GM18858 (cell line): ENCODE data around the gene AP3B1.

Experiments used
- ATAC-seq: cut with Tn5 transposase; IDR thresholded peaks from one replicate; pipeline ENCODE4 v1.9.1; 2021; ENCODE audit not compliant: unreplicated experiment

The AP3B1 gene

DNA sequence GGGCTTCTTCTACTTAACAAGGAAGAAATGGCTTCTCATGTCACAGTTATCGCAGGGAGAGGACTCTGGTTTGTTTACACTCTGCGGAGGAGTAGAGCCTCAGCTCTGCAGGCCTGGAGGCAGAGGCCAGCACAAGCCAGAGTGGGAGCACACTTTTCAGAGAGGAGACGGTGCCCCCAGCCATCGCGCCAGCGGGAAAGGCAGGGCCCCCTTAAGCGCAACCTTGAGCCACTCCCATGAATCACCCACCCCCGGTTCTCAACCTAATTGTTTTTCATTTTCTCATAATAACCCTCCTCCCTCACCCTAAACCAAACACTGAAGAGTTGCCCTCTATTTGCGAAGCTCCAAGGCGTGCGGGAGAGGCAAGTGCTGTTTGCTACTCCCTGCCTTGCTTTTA is 309.9 kb downstream of the AP3B1 start:
- no peak for ATAC-seq

DNA sequence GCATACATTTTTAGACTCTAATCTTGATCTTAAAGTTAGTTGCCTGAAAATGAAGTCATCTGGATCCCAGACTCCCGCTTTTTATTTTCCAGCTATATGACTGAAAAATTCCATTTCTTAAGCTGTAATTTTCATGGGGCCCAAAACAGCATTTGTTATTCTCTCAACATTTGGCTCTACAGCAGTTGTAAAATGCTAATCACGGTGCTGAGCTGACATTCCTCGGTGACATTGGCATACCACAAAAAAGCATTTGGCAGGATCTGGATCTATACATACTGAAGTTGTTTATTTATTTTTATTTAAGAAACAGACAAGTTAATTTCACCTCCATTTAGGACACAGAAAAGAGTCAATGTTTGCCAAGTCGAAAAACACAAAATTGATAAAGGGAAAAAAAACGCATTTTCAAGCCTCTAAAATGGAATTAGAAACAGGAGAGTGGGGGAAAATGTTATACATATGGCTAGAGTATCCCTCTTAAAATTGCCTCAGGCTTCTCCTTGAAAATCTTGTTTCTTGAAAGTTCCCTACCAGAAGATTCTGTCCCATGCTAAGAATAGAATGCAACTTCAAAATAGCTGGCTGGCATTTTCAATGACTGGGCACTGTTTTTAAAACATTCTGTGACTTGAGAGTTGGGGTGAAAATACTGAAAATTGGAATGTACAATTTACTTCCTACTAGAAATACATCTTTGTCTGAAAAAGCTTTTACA is 310.9 kb downstream of the AP3B1 start:
- no peak for ATAC-seq

DNA sequence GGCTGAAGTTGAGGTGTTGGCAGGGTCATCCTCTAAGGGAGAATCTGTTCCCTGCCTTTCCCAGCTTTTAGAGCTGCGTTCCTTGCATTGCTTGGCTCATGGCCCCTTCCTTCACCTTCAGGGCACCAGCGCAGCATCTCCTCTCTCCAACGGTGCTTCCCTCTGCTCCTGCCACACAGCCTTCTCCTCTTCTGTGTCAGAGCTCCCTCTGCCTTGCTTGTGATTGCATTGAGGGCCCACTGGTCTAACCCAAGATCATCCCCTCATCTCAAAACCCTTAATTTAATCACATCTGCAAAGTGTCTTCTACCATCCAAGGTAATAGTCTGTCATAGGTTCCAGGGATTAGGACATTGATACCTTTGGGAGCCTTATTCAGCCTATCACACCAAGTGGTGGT is 312.7 kb downstream of the AP3B1 start:
- ATAC-seq = no peak

DNA sequence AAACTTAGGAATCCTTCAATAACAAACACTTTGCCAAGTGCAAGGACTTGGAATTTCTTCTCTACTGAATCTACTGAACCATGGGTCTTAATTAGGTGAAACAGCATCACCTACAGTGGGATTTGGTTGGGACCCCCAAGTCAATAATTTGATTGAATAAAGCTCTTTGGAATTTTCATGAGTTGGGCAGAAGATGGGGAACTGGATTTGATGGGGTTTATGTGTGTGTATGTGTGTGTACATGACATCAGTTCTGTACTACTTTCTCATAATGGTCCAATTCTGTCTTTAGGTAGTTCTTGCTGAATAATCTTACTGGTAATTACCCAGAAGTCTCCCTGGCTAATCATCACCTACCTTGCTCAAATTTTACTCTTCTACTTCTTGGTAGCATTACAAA is 319.9 kb downstream of the AP3B1 start:
- ATAC-seq = no peak

DNA sequence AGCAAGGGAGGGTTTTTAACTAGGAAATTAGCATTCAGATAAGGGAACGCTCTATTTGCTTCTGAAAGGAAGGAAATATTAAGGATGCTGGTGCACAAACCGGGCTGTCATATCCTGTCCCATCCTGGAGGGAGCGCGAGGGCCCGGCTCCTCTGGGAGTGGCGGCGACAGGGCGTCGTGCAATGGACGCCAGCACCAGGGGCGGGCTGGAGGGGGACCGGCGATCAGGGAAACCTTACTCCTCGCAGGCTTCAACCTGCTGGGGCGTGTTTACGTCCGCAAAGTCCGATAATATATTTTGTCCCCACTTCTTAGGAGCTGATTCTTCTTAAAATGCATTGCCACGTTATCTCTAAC is 321.3 kb downstream of the AP3B1 start:
- no peak for ATAC-seq

DNA sequence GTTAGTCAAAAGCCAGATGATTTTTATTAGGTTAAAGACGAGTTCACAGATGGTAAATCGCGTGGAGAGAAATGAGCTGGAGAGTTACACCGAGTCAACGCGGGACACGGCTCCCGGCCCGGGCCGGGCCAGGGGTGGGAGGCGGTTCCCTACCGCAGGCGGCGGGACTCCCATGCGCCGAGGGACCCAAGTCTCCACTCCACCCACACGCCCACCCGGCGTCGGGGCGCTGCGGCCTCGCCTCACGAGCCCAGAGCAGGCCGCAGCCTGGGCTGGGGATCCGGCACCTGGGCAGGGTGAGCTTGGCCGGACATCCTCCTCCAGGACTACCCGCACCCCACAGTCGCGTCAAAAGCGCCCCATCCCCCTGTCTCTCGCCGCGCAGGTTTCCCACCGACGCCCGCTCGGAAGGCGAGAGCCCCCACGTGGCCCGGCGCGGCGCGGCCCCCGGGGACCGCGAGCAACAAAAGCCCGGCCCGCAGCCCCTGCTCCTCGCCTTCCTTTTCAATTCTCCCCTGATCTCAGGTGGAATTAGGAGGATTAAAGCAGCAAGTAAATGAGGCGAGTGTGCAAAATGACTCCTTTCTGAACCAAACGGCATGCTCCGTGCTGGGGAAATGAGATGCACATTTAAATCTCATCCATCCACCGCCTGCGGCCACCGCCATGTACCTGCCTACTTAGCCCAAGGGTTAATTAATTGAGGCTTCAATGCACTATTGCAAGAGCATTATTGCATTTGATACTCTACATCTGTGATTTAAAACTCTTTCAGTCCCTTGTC is 321.8 kb downstream of the AP3B1 start:
- no peak for ATAC-seq

DNA sequence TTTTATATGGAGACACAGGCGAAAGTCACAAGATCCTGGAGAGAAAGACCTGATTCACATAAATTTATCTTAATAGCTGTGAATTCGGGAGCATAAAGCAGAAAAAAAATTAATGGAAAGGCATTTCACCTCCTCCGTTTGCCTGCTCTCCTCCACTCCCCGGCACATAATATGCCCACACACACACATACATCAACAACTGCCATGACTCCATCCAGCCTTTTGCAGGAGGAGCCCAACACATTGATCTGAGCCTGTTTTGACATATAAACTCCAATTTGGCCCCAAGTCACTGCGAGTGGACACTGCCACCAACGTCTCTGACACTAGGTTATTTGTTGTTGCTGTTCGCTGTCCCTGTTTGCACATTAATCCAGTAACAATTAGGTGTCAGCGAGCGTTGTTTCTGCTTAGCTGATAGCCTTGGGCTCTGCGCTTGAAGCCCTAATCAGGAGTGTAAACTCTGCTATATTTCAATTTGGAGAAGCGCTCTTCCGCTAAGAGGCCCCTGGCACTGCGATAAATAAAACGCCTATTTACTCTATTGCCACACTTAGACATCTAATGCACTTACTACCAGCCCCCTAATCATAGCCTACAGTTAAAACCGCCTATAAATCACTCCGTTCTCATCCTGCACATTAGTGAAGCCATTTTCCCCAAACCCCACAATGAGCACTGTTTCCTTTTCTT is 322.6 kb downstream of the AP3B1 start:
- ATAC-seq = no peak

DNA sequence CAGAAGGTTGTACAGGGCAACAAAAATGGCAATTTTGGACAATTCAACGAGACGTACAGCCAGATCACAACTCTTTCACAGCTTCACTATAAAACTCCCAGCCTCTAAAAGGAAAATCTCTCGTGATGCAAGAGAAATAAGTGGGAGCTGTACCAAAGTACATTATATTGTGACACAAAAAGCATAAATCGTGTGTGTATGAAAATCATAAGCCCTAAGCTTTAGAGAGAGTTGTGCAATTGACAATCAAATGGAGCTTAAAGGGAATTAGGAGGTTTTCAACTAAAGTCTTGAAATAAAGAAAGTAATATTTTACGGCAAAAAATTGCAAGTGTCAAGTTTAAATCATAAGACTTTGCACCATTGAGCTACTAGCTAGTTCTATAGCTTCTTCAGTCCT is 323.6 kb downstream of the AP3B1 start:
- ATAC-seq = no peak

DNA sequence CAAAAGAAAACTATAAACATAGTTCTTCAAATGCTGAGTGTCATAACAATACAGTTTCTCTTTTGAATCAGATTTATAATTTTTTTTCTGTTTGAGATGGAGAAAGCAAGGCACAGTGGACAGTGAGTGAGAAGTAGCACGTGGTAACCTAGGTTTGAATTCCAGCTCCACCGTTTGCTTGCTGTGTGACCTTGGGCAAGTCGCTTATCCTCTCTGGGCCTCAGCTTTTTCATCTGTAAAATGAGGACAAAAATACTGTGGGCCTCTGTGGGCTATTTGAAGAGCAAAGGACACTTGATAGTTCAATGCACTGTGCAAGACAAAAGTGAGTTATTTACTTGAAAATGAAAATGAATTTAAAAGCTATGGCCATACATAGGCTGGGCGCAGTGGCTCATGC is 330.7 kb downstream of the AP3B1 start:
- ATAC-seq = no peak

DNA sequence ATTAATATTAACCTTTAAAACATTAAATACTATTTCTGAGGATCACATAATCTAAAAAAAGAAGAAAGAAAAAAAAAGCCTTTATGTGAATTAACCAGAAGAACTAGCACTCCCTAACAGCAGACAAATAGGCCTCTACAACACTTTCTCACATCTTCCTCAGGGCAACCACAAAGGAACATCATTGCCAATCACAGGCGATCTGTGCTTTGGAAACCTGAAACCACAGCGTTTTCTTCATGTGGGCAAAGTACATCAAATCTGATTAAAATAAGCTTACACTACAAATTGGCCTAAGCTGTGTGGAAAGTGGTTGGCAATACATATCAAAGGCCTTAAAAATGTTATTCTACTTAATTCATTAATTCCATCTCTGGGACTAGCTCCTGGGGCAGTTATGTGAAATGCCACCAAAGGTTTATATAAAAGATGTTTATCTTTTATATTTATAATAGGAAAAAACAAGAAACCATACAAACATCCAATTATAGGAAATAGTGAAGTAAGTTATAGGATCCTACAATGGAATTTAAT is 333.6 kb downstream of the AP3B1 start:
- no peak for ATAC-seq

DNA sequence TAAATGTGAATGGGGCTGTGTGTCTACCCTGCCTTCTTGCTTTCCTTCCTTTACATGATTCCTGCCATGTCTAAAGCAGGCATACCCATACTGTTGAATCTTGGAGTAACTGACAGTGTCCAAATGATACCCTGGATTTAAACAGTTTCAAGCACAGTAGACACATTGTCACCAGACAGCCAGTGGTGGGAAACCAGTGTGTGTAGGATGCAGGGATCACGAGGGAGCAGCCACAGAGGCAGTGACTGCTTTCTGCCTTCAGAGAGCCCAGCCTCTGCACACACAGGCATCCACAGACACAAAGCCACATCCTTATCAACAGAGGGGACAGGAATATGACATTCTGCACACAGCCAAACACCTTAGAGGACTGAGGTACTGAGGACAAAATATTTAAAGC is 334.2 kb downstream of the AP3B1 start:
- no peak for ATAC-seq

DNA sequence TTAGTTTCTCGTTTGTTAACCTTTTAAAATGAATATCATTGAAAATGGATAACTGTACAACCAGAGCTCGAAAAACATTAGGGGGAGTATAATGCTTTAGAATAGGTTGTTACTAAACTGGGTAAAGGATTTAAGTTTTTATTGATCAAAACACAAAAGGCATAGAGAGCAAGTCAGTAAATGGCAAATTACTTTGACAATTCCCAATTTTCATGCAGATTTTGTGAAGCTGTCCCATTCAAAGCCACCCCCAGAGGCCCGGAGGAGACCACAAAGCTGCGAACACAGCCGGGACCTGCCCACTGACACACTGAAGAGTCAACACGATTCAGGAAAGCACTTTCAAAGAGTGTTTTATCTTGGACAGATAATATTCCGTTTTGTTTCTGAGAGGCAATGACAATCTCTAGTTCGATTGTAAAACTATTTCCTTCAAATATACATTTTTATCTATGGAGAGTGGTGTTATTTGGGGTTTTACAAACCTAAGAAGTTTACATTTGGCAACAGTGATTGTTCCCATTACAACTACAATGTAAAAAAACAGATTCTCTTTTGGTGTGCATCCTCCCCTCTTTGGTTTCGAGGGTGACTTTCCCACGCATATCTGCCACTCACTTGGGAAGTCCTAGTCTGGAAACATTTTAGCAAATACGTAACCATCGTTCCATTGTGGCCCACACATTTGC is 335.7 kb downstream of the AP3B1 start:
- no peak for ATAC-seq

DNA sequence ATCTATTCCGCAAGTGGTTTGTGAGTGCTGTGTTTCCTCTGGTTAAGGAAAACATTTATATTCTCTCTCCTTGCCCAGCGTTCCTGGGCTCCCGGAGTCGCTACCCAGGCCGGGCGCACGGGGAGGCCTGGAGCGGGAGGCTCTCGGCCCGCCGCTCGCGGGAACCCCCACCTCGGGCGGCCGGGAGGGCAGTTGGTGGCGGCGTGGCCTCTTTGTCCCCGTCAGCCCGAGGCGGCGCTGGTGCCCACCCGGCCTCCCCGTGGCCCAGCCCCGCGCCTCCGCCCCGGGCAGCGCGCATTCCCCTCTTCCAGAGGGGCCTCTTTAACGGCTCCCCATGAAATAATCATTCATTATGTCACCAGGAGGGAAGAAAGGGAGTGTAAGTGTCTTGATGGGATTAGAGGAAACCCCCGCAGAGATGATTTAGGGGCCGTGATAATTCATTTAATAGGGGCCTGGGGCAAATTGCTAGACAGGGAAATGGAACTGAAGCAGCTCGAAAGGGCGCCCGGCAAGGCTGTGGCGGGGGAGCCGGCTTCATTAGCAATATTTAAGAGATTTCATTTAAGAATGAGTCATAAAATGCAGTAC is 336.5 kb downstream of the AP3B1 start:
- no peak for ATAC-seq

DNA sequence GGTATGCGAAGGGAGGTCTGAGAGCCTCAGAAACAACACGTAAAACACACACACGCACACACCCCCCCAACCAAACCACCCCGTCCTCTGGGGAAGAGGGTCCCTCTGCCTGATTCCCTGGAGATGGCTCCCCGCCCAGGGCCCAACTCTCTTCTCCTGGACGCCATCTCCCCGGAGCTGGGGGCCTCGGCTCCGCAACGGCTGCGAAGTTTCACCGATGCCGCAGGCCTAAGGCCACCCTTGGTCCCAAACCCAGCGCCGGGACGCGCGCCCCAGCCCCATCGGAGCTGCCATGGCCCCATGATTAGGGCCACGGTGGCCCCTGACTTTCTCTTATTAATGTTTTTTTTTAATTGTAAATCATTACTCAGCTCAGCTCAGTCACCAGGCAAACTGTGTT is 337.0 kb downstream of the AP3B1 start:
- ATAC-seq = no peak

DNA sequence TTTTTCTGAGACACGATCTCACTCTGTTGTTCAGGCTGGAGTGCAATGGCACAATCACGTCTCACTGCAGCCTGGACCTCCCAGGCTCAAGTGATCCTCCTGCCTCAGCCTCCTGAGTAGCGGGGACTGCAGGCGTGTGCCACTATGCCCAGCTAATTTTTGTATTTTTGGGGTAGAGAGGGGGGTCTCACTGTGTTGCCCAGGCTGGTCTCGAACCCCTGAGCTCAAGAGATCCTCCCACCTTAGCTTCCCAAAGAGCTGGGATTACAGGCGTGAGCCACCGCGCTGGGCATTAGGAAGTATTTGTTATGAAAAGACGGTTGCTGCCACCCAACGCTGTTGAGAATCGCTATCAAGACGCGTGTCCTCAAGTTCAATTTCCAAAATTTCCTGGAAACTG is 337.4 kb downstream of the AP3B1 start:
- ATAC-seq = no peak

DNA sequence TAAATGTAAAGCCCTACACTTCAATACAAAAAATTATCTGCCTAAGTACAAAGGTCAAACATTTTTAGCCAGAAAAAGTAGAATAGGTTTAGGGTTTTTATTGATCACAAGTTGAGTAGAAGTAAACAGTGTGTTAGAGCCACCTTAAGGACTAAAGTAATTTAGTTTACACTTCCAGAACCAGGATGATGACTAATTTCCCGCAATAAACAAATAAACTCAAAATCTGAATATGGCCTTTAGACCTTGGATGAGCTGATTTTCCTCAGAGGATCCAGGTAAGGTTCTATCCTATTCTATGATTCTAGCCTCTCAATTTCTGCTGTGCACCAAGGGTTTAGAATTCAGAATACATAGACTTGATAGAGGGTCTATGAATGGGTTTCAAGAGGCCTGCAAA is 338.9 kb downstream of the AP3B1 start:
- ATAC-seq = no peak

DNA sequence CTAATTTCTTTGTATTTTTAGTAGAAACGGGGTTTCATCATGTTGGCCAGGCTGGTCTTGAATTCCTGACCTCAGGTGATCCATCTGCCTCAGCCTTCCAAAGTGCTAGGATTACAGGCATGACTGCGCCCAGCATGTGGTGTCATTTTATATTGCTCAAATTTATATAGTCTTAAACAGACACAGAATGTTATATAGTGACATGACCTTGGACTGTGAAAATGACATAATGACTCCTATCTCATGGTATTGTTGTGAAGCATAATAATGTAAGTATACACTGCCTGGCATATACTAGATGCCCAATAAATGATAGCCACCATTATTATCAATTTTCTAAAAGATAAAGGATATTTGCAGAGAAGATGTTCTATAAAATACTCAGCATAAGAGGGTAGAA is 341.1 kb downstream of the AP3B1 start:
- ATAC-seq = no peak

DNA sequence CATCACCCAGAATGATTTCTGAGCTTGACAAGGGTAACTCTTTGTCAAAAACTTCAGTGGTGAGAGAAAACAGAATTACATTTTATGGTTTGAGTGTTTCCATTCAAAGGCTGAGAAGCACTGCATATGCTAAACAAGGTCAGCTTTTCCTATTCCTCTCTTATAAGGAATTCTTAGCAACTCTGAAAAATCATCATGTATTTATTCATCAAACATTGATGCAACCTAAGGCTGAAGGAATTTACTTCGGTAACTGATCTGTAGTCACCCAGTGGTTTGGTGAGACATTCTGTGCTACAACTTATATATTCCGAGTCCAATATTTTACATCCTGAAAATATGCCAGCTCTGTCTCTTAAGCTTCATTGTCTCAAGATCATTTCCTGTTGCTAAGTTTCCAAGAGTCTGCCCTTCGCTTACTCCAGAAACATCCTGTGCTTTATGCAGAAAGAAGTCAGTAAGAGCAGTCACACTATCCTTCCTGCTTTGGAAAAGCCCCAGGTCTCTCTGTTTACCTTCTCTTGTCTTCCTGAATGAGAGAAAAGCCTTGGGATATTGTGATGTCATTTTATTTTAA is 341.8 kb downstream of the AP3B1 start:
- no peak for ATAC-seq
